Measurements from ENCODE around the gene EXTL1.
"Not testable (repeated sequence)": the region's sequence is repeated elsewhere in the genome, so short reads cannot be mapped to it uniquely, and the experiment has no call there.

EXTL1 gene

DNA sequence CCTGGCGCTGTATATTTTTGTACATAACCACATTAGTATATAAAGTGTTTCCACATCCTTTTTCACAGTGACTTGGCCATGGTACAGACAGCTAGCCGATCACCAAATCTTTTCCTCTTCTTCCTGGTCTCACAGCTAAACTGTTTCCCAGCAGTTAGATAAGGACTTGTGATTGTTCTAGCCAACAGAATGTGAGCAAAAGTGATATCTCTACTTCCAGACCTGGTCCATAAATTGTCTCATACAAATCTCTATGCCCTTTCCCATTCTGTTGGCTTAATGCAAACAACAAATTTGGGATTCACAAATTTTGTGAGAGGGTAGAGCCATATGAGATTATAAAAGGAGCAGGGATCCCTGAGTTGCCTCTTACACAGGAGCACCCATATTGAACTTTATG is 43.2 kb upstream of the EXTL1 start:
- Histone ChIP-seq H3K4me3 (ENCODE audit: low read depth in 1 of 2, low read length in 1 of 2) (no peak overlapping the region), H3K36me3 (peaks cover 43% of the 10 kb centered on the region), H3K27me3 (no peaks in the 10 kb centered on the region), H3K4me1 (ENCODE audit: control insufficient read depth in 1 of 2, insufficient read depth in 1 of 2, low read depth in 1 of 2, low read length in 1 of 2) (no peaks in the 10 kb centered on the region), H3K9me3 (no peaks in the 10 kb centered on the region), H3K27ac (no peak overlapping the region)
- TF ChIP-seq, protein P1, sequence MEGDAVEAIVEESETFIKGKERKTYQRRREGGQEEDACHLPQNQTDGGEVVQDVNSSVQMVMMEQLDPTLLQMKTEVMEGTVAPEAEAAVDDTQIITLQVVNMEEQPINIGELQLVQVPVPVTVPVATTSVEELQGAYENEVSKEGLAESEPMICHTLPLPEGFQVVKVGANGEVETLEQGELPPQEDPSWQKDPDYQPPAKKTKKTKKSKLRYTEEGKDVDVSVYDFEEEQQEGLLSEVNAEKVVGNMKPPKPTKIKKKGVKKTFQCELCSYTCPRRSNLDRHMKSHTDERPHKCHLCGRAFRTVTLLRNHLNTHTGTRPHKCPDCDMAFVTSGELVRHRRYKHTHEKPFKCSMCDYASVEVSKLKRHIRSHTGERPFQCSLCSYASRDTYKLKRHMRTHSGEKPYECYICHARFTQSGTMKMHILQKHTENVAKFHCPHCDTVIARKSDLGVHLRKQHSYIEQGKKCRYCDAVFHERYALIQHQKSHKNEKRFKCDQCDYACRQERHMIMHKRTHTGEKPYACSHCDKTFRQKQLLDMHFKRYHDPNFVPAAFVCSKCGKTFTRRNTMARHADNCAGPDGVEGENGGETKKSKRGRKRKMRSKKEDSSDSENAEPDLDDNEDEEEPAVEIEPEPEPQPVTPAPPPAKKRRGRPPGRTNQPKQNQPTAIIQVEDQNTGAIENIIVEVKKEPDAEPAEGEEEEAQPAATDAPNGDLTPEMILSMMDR (IDR thresholded peaks at IDR 0.05) = no peak

DNA sequence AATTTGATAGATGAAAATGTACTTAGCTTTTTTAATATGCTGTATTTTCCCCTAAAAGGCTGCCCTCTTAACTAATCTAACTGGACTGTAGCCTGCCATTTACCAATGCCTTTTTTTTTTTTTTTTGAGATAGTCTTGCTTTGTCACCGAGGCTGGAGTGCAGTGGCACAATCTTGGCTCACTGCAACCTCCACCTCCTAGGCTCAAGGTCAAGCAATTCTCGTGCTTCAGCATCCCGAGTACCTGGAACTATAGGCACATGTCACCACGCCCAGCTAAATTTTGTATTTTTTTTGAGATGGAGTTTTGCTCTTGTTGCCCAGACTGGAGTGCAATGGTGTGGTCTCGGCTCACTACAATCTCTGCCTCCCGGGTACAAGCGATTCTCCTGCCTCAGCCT is 42.4 kb upstream of the EXTL1 start:
- H3K4me3 ChIP-seq (ENCODE audit: low read depth in 1 of 2, low read length in 1 of 2) = no peak overlapping the region
- no peaks in the 10 kb centered on the region for H3K4me1 ChIP-seq (ENCODE audit: control insufficient read depth in 1 of 2, insufficient read depth in 1 of 2, low read depth in 1 of 2, low read length in 1 of 2)
- peaks cover 43% of the 10 kb centered on the region for H3K36me3 ChIP-seq
- no peaks in the 10 kb centered on the region for H3K27me3 ChIP-seq
- no peak overlapping the region for H3K27ac ChIP-seq
- no peaks in the 10 kb centered on the region for H3K9me3 ChIP-seq
- TF ChIP-seq, protein P1 (IDR thresholded peaks at IDR 0.05) = no peak

DNA sequence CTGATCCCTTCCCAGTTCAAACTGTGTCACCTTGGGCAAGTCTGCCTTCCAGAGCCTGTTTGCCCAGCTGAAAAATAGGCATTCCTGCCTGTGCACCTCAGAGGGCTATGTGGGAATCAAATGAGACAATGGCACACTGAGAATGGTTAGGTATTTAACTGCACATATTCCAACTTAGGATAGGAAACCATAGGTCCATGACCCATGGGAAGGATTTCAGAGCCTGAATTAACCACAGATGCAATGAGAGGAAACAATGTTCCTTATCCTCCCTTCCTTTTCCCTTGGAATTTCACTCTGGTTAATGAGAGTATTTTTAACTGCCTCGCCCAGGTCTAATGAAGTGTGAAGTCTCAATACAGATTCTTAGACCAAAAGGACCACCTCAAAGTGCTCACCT is 36.4 kb upstream of the EXTL1 start:
- Histone ChIP-seq H3K27me3 (no peaks in the 10 kb centered on the region), H3K36me3 (peaks cover 40% of the 10 kb centered on the region), H3K4me1 (ENCODE audit: control insufficient read depth in 1 of 2, insufficient read depth in 1 of 2, low read depth in 1 of 2, low read length in 1 of 2) (peaks cover 5 to 11% of the 10 kb centered on the region in 2 experiments), H3K27ac (no peak overlapping the region), H3K9me3 (no peaks in the 10 kb centered on the region), H3K4me3 (ENCODE audit: low read depth in 1 of 2, low read length in 1 of 2) (no peak overlapping the region)
- TF ChIP-seq, protein P1 (IDR thresholded peaks at IDR 0.05) = no peak

GRCh38 chr1:25985670-25986069 is 35.9 kb upstream of the EXTL1 start:
- no peak overlapping the region for H3K27ac ChIP-seq
- H3K9me3 ChIP-seq = no peaks in the 10 kb centered on the region
- H3K4me1 ChIP-seq (ENCODE audit: control insufficient read depth in 1 of 2, insufficient read depth in 1 of 2, low read depth in 1 of 2, low read length in 1 of 2) = peaks cover 10 to 16% of the 10 kb centered on the region in 2 experiments
- H3K36me3 ChIP-seq = peaks cover 40% of the 10 kb centered on the region
- H3K27me3 ChIP-seq = no peaks in the 10 kb centered on the region
- TF ChIP-seq, protein P1 (IDR thresholded peaks at IDR 0.05) = no peak
- no peak overlapping the region for H3K4me3 ChIP-seq (ENCODE audit: low read depth in 1 of 2, low read length in 1 of 2)

- H3K4me1 ChIP-seq (ENCODE audit: control insufficient read depth in 1 of 2, insufficient read depth in 1 of 2, low read depth in 1 of 2, low read length in 1 of 2) = peaks cover 21 to 27% of the 10 kb centered on the region in 2 experiments
- not testable (repeated sequence) for H3K9me3 ChIP-seq; H3K4me3 ChIP-seq (ENCODE audit: low read depth in 1 of 2, low read length in 1 of 2); H3K27ac ChIP-seq; H3K27me3 ChIP-seq
- peaks cover 29% of the 10 kb centered on the region for H3K36me3 ChIP-seq
Measured at GRCh38 chr1:25986773-25987172, 34.8 kb upstream of the EXTL1 start.

DNA sequence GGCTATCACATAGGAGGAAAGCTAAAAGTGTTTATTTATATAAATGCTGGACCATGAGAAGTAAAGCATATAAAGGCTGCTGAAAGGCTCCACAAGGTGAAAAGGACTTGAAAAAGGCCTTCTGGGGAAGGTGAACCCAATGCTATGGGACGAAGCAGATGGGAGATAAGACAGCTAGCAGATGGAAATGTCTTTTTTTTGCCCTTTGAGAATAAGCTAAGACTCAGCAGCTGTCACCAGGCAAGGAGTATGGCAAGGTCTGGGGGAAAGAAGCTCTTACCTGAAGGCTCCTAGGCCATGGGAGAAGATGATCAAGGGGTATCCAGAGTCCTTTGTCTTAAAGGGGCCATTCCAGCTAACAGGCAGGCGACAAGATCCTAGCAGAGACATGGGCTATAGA is 33.6 kb upstream of the EXTL1 start:
- Histone ChIP-seq H3K9me3 (no peaks in the 10 kb centered on the region), H3K4me1 (ENCODE audit: control insufficient read depth in 1 of 2, insufficient read depth in 1 of 2, low read depth in 1 of 2, low read length in 1 of 2) (peaks cover 31 to 36% of the 10 kb centered on the region in 2 experiments), H3K27me3 (no peaks in the 10 kb centered on the region), H3K4me3 (ENCODE audit: low read depth in 1 of 2, low read length in 1 of 2) (no peak overlapping the region), H3K36me3 (peaks cover 18% of the 10 kb centered on the region), H3K27ac (no peak overlapping the region)
- TF ChIP-seq, protein P1 (IDR thresholded peaks at IDR 0.05) = no peak
